ENCODE results near the gene OR10K1. TPM values are rescaled to one million over a fixed set of nuclear protein-coding genes. Genes with fewer than 3 reads are reported as not detected.

Gene OR10K1
- total RNA-seq, 1 experiment from 2014 or later: not detected

DNA sequence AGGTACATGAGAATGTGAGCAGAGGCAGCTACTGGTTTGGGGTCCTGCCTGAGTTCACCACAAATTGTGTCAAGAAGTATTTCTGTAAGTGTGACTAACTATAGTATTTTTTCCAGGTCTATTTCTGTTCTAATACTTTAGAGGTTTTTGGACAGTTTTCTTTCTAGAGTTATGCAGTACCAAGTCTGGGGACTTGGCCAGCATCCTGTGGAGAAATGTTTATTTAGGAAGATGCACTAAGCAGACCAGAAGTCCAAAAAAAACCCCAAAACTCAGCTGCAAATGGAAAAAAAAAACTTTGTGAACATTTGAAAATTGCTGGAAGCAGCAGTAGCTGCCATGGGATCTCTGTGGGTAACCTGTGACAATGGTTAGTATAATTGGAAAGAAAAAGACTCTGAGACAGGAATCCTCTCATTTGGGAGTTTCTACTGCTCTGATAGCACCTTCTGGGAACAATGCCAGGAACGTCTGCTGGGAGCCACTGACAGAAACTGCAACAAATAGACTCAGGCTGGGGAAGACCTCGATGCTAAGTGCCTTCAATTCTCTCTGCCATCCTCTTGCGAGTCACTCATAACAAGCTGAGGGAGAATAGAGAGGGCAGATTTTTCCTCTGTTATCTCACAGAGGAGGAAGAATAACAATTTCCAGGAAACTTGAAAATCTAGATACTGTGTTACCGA is 48.0 kb downstream of the OR10K1 start:
- Histone ChIP-seq H3K9ac (ENCODE audit: low read length) (no peak overlapping the region), H3K9me2 (ENCODE audit: insufficient read depth) (no peaks in the 10 kb centered on the region), H3K4me2 (ENCODE audit: low read length) (no peak overlapping the region), H3K79me2 (ENCODE audit: insufficient read depth, low read length) (no peaks in the 10 kb centered on the region), H3K27ac (ENCODE audit: low read depth, low read length) (no peak overlapping the region), H3K4me1 (ENCODE audit: control insufficient read depth in 1 of 2, insufficient read depth in 2 of 2, low read length in 2 of 2) (no peaks in the 10 kb centered on the region), H3K27me3 (ENCODE audit: insufficient read depth, low read length) (no peaks in the 10 kb centered on the region), H2AFZ (ENCODE audit: low read depth, low read length, poor library complexity, severe bottlenecking) (no peak overlapping the region), H3K9me3 (ENCODE audit: control insufficient read depth in 1 of 2, insufficient read depth in 1 of 2, low read depth in 1 of 2, low read length in 2 of 2) (no peaks in the 10 kb centered on the region), H4K20me1 (ENCODE audit: insufficient read depth) (no peaks in the 10 kb centered on the region), H3K36me3 (ENCODE audit: control insufficient read depth in 1 of 2, insufficient read depth in 2 of 2, low read length in 2 of 2) (no peaks in the 10 kb centered on the region), H3K4me3 (replicated peaks in 1 of 2; ENCODE audit: low read depth in 1 of 2, low read length in 2 of 2) (no peak overlapping the region)
- ATAC-seq (no peak), DNase-seq (ENCODE audit: low read depth, low spot score) (no peak)
- intact Hi-C loops (cut with micrococcal nuclease): loop anchor here (10.0 kb wide), 1 partner anchor 565 kb away; the partner anchor contains the start of gene AIM2
- TF ChIP-seq YY1 (IDR thresholded peaks at IDR 0.05; ENCODE audit: extremely low read depth, insufficient replicate concordance, low read depth, low read length): no peak
- TF ChIP-seq, protein P1, sequence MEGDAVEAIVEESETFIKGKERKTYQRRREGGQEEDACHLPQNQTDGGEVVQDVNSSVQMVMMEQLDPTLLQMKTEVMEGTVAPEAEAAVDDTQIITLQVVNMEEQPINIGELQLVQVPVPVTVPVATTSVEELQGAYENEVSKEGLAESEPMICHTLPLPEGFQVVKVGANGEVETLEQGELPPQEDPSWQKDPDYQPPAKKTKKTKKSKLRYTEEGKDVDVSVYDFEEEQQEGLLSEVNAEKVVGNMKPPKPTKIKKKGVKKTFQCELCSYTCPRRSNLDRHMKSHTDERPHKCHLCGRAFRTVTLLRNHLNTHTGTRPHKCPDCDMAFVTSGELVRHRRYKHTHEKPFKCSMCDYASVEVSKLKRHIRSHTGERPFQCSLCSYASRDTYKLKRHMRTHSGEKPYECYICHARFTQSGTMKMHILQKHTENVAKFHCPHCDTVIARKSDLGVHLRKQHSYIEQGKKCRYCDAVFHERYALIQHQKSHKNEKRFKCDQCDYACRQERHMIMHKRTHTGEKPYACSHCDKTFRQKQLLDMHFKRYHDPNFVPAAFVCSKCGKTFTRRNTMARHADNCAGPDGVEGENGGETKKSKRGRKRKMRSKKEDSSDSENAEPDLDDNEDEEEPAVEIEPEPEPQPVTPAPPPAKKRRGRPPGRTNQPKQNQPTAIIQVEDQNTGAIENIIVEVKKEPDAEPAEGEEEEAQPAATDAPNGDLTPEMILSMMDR (IDR thresholded peaks at IDR 0.05 in 2 of 3, conservative IDR thresholded peaks at IDR 0.05 in 1 of 3; ENCODE audit: borderline replicate concordance in 1 of 3, insufficient read depth in 1 of 3, low read depth in 2 of 3, low read length in 2 of 3): no peak
- no peak for TF ChIP-seq POLR2A (IDR thresholded peaks at IDR 0.05; ENCODE audit: borderline replicate concordance, extremely low read depth, insufficient read depth, insufficient read length)
- TF ChIP-seq, protein P2, sequence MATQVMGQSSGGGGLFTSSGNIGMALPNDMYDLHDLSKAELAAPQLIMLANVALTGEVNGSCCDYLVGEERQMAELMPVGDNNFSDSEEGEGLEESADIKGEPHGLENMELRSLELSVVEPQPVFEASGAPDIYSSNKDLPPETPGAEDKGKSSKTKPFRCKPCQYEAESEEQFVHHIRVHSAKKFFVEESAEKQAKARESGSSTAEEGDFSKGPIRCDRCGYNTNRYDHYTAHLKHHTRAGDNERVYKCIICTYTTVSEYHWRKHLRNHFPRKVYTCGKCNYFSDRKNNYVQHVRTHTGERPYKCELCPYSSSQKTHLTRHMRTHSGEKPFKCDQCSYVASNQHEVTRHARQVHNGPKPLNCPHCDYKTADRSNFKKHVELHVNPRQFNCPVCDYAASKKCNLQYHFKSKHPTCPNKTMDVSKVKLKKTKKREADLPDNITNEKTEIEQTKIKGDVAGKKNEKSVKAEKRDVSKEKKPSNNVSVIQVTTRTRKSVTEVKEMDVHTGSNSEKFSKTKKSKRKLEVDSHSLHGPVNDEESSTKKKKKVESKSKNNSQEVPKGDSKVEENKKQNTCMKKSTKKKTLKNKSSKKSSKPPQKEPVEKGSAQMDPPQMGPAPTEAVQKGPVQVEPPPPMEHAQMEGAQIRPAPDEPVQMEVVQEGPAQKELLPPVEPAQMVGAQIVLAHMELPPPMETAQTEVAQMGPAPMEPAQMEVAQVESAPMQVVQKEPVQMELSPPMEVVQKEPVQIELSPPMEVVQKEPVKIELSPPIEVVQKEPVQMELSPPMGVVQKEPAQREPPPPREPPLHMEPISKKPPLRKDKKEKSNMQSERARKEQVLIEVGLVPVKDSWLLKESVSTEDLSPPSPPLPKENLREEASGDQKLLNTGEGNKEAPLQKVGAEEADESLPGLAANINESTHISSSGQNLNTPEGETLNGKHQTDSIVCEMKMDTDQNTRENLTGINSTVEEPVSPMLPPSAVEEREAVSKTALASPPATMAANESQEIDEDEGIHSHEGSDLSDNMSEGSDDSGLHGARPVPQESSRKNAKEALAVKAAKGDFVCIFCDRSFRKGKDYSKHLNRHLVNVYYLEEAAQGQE (IDR thresholded peaks at IDR 0.05; ENCODE audit: low read depth): no peak
- no peak for TF ChIP-seq EGR1 (IDR thresholded peaks at IDR 0.05; ENCODE audit: low read depth)
- TF ChIP-seq ZFX (IDR thresholded peaks at IDR 0.05): no peak
- TF ChIP-seq TCF7L2 (IDR thresholded peaks at IDR 0.05; ENCODE audit: borderline replicate concordance, extremely low read depth, insufficient read depth, insufficient read length): no peak
- TF ChIP-seq SRF (IDR thresholded peaks at IDR 0.05; ENCODE audit: low read depth): no peak
- TF ChIP-seq, protein P3, sequence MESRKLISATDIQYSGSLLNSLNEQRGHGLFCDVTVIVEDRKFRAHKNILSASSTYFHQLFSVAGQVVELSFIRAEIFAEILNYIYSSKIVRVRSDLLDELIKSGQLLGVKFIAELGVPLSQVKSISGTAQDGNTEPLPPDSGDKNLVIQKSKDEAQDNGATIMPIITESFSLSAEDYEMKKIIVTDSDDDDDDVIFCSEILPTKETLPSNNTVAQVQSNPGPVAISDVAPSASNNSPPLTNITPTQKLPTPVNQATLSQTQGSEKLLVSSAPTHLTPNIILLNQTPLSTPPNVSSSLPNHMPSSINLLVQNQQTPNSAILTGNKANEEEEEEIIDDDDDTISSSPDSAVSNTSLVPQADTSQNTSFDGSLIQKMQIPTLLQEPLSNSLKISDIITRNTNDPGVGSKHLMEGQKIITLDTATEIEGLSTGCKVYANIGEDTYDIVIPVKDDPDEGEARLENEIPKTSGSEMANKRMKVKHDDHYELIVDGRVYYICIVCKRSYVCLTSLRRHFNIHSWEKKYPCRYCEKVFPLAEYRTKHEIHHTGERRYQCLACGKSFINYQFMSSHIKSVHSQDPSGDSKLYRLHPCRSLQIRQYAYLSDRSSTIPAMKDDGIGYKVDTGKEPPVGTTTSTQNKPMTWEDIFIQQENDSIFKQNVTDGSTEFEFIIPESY (IDR thresholded peaks at IDR 0.05; ENCODE audit: extremely low read depth, insufficient replicate concordance, low read length): no peak
- no peak for TF ChIP-seq EZH2phosphoT487 (IDR thresholded peaks at IDR 0.05; ENCODE audit: borderline replicate concordance)
- TF ChIP-seq RAD21 (IDR thresholded peaks at IDR 0.05; ENCODE audit: low read depth): no peak
- no peak for TF ChIP-seq EZH2 (IDR thresholded peaks at IDR 0.05)
- TF ChIP-seq ZNF274 (IDR thresholded peaks at IDR 0.05; ENCODE audit: low read depth, low read length): no peak
- no peak for TF ChIP-seq JUND (IDR thresholded peaks at IDR 0.05)
- TF ChIP-seq CEBPB (IDR thresholded peaks at IDR 0.05; ENCODE audit: low read depth): no peak
- TF ChIP-seq SP1 (IDR thresholded peaks at IDR 0.05; ENCODE audit: low read depth): no peak
- no peak for TF ChIP-seq ELF1 (IDR thresholded peaks at IDR 0.05; ENCODE audit: borderline replicate concordance, low read depth)
- TF ChIP-seq, protein P4, sequence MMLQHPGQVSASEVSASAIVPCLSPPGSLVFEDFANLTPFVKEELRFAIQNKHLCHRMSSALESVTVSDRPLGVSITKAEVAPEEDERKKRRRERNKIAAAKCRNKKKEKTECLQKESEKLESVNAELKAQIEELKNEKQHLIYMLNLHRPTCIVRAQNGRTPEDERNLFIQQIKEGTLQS (IDR thresholded peaks at IDR 0.05): no peak
- TF ChIP-seq, protein P5, sequence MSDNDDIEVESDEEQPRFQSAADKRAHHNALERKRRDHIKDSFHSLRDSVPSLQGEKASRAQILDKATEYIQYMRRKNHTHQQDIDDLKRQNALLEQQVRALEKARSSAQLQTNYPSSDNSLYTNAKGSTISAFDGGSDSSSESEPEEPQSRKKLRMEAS (IDR thresholded peaks at IDR 0.05): no peak
- TF ChIP-seq POLR2AphosphoS5 (IDR thresholded peaks at IDR 0.05; ENCODE audit: low read depth, low read length): no peak
- ChIA-PET RAD21 (ENCODE audit: low non-redundant PET in 1 of 2, low total read pairs in 2 of 2, uncharacterized antibody in 2 of 2, unreplicated experiment in 2 of 2) (no interaction called here), POLR2A (no interaction called here), CTCF (no interaction called here)
- no TSS peak for BruUV-seq (replicated peaks)

All from HCT116 (cell line).